SK-N-SH treated with all-trans-retinoic acid at 6 μM for 48 hours (cell line): ENCODE results near the gene TLCD1.

Experiments used
- ATAC-seq: fragments of 200-7000 bp; cut with Tn5 transposase; 3 replicates; pipeline ENCODE4 v1.9.1; 2020; ENCODE audit warnings: mild to moderate bottlenecking, moderate library complexity
- ARNTL ChIP-seq: fragments of 450-650 bp; formaldehyde crosslinking; IDR thresholded peaks from 2 replicates; pipeline ENCODE4 v1.5.0; 2020; ENCODE audit warnings: low read depth, mild to moderate bottlenecking, moderate library complexity, borderline replicate concordance
- BACH2 ChIP-seq: fragments of 250-450 bp; sonication (Bioruptor Pico); IDR thresholded peaks from 2 replicates; pipeline ENCODE4 v1.9.0; 2021; ENCODE audit warnings: mild to moderate bottlenecking, borderline replicate concordance
- CREB5 ChIP-seq: fragments of 250-450 bp; sonication (Bioruptor Pico); IDR thresholded peaks from 2 replicates; pipeline ENCODE4 v1.5.1; 2020; ENCODE audit warnings: low read depth, mild to moderate bottlenecking, moderate library complexity
- CSDC2 ChIP-seq: fragments of 250-450 bp; sonication (Bioruptor Pico); IDR thresholded peaks from 2 replicates; pipeline ENCODE4 v1.5.0; 2020; ENCODE audit warnings: mild to moderate bottlenecking, moderate library complexity
- CSRNP3 ChIP-seq: fragments of 250-450 bp; sonication (Bioruptor Pico); IDR thresholded peaks from 2 replicates; pipeline ENCODE4 v1.5.1; 2021; ENCODE audit warnings: mild to moderate bottlenecking, moderate library complexity
- ESRRG ChIP-seq: fragments of 250-450 bp; sonication (Bioruptor Pico); IDR thresholded peaks from 2 replicates; pipeline ENCODE4 v1.6.1; 2021; ENCODE audit warnings: mild to moderate bottlenecking
- GLIS3 ChIP-seq: fragments of 250-450 bp; sonication (Bioruptor Pico); IDR thresholded peaks from 2 replicates; pipeline ENCODE4 v1.5.0; 2020; ENCODE audit warnings: mild to moderate bottlenecking, moderate library complexity
- OSR1 ChIP-seq: fragments of 250-450 bp; sonication (Bioruptor Pico); IDR thresholded peaks from 2 replicates; pipeline ENCODE4 v1.8.0; 2022; ENCODE audit warnings: moderate library complexity, mild to moderate bottlenecking, inconsistent platforms
- PATZ1 ChIP-seq: fragments of 250-450 bp; sonication (Bioruptor Pico); IDR thresholded peaks from 2 replicates; pipeline ENCODE4 v1.8.0; 2020; ENCODE audit warnings: mild to moderate bottlenecking, moderate library complexity, borderline replicate concordance
- POU6F1 ChIP-seq: fragments of 250-450 bp; sonication (Bioruptor Pico); IDR thresholded peaks from 2 replicates; pipeline ENCODE4 v1.8.0; 2021; ENCODE audit warnings: low read depth, mild to moderate bottlenecking, moderate library complexity, borderline replicate concordance
- PPARA ChIP-seq: fragments of 250-450 bp; sonication (Bioruptor Pico); IDR thresholded peaks from 2 replicates; pipeline ENCODE4 v1.5.0; 2020; ENCODE audit warnings: mild to moderate bottlenecking, borderline replicate concordance
- RARB ChIP-seq: fragments of 250-450 bp; sonication (Bioruptor Pico); IDR thresholded peaks from 2 replicates; pipeline ENCODE4 v1.8.0; 2021; ENCODE audit warnings: mild to moderate bottlenecking, moderate library complexity
- SNAI2 ChIP-seq: fragments of 250-450 bp; sonication (Bioruptor Pico); IDR thresholded peaks from 2 replicates; pipeline ENCODE4 v1.5.0; 2020; ENCODE audit warnings: mild to moderate bottlenecking, moderate library complexity
- TCF4 ChIP-seq: fragments of 250-450 bp; sonication (Bioruptor Pico); IDR thresholded peaks from 2 replicates; pipeline ENCODE4 v1.8.0; 2021; ENCODE audit warnings: mild to moderate bottlenecking, moderate library complexity, borderline replicate concordance
- TOX ChIP-seq: fragments of 250-450 bp; sonication (Bioruptor Pico); IDR thresholded peaks from 2 replicates; pipeline ENCODE4 v1.8.0; 2021; ENCODE audit warnings: mild to moderate bottlenecking, moderate library complexity, borderline replicate concordance
- TSHZ2 ChIP-seq: fragments of 250-450 bp; sonication (Bioruptor Pico); IDR thresholded peaks from 2 replicates; pipeline ENCODE4 v1.5.0; 2020; ENCODE audit warnings: mild to moderate bottlenecking, moderate library complexity
- ZC3H10 ChIP-seq: fragments of 250-450 bp; sonication (Bioruptor Pico); IDR thresholded peaks from 2 replicates; pipeline ENCODE4 v1.5.1; 2021; ENCODE audit warnings: mild to moderate bottlenecking, moderate library complexity
- ZFP3 ChIP-seq: fragments of 250-450 bp; sonication (Bioruptor Pico); IDR thresholded peaks from 2 replicates; pipeline ENCODE4 v1.5.0; 2020; ENCODE audit warnings: mild to moderate bottlenecking, moderate library complexity
- ZNF565 ChIP-seq: fragments of 450-650 bp; formaldehyde crosslinking; conservative IDR thresholded peaks from 2 replicates; pipeline ENCODE4 v1.5.0; 2020; ENCODE audit warnings: low read depth, mild to moderate bottlenecking, moderate library complexity
- ZNF70 ChIP-seq: fragments of 450-650 bp; formaldehyde crosslinking; IDR thresholded peaks from 2 replicates; pipeline ENCODE4 v1.5.0; 2020; ENCODE audit warnings: mild to moderate bottlenecking, moderate library complexity
- ZNF8 ChIP-seq: fragments of 450-650 bp; formaldehyde crosslinking; IDR thresholded peaks from 2 replicates; pipeline ENCODE4 v1.5.0; 2020; ENCODE audit warnings: mild to moderate bottlenecking, moderate library complexity

Gene TLCD1

GRCh38 chr17:28705728-28706334 lies 20.2 kb downstream of the TLCD1 start:
- no peak; the same call in 2 of the 3 replicates for ATAC-seq
- TF ChIP-seq ZNF70 (no peak), TCF4 (CRISPR knock-in tag) (no peak), ZNF8 (no peak), TSHZ2 (no peak), CREB5 (CRISPR knock-in tag) (no peak), BACH2 (CRISPR knock-in tag) (no peak), CSDC2 (CRISPR knock-in tag) (no peak), ARNTL (CRISPR knock-in tag) (no peak), ZNF565 (CRISPR knock-in tag) (no peak), SNAI2 (CRISPR knock-in tag) (no peak), CSRNP3 (CRISPR knock-in tag) (no peak), PATZ1 (CRISPR knock-in tag) (no peak), RARB (CRISPR knock-in tag) (no peak), PPARA (CRISPR knock-in tag) (no peak), POU6F1 (CRISPR knock-in tag) (no peak), ZFP3 (CRISPR knock-in tag) (no peak), OSR1 (CRISPR knock-in tag) (no peak)

- ATAC-seq: peak; percentile 13; the same call in 2 of the 3 replicates
- no peak for TF ChIP-seq ZC3H10 (CRISPR knock-in tag)
- no peak for TF ChIP-seq ZFP3 (CRISPR knock-in tag)
Measured at GRCh38 chr17:28705074-28705659, 20.9 kb downstream of the TLCD1 start.

GRCh38 chr17:28704219-28704858 lies 21.7 kb downstream of the TLCD1 start:
- ATAC-seq: peak; percentile 4; the same call in 1 of the 3 replicates
- TF ChIP-seq ESRRG (CRISPR knock-in tag) (no peak), CSDC2 (CRISPR knock-in tag) (no peak), ZC3H10 (CRISPR knock-in tag) (no peak), POU6F1 (CRISPR knock-in tag) (no peak), SNAI2 (CRISPR knock-in tag) (no peak), ZNF8 (no peak), TCF4 (CRISPR knock-in tag) (no peak), BACH2 (CRISPR knock-in tag) (no peak), OSR1 (CRISPR knock-in tag) (no peak), TOX (no peak), ZNF565 (CRISPR knock-in tag) (no peak), ZNF70 (no peak), RARB (CRISPR knock-in tag) (no peak), GLIS3 (no peak), ARNTL (CRISPR knock-in tag) (no peak), TSHZ2 (no peak), PPARA (CRISPR knock-in tag) (no peak)
